Measurements from ENCODE around the gene CBLL1. TPM values are rescaled to one million over a fixed set of nuclear protein-coding genes. Genes with fewer than 3 reads are reported as not detected.

Gene CBLL1
- total and polyA plus RNA-seq, 4 donors, result 8.6 to 23.4 (median 17.1) TPM

- peaks cover 8 to 9% of the 10 kb centered on the region in 2 donors for H3K36me3 ChIP-seq (ENCODE audit: control insufficient read depth in 1 of 2, insufficient read depth in 2 of 2, low read length in 1 of 2)
- H3K27me3 ChIP-seq (ENCODE audit: control insufficient read depth in 1 of 2, insufficient read depth in 2 of 2, low read length in 1 of 2), result no peaks in the 10 kb centered on the region
- H3K4me1 ChIP-seq (ENCODE audit: control insufficient read depth in 1 of 2, insufficient read depth in 2 of 2, low read length in 2 of 2), result no peaks in the 10 kb centered on the region
- no peaks in the 10 kb centered on the region for H3K9me3 ChIP-seq (ENCODE audit: control insufficient read depth, low read length)
- intact Hi-C loops (cut with DNase I), result no loop called here
- WGBS, 2 donors, result 100% methylated on average over 1 of the region's 1 CpG
- ATAC-seq (ENCODE audit: low FRiP score) (no peak), DNase-seq (no peak)
- H3K27ac ChIP-seq (ENCODE audit: low read depth in 1 of 2, low read length in 2 of 2), result no peak overlapping the region
- H3K4me3 ChIP-seq (ENCODE audit: low read length in 2 of 2), result no peak overlapping the region
Measured at GRCh38 chr7:107758667-107759066, 14.7 kb downstream of the CBLL1 start.

DNA sequence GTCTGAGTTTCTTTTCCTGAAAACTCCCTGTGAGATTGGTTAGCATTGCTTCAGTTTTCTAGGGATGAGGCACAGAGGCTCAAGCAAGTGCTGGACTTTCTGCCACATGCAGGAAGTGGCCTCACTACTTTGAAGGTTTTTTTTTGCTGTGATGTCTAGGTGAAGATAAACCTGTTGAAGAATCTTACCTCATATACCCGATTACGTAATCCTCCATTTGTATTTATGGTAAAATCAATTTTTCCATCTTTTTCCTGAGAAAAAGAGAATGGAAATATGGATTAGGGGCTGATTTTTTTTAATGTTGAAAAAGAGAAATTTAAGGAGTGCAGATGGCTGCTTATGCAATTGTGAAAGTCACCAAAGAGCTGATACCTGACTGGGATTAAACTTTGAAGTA is 23.4 kb downstream of the CBLL1 start:
- 98 to 99% methylated on average over 2 of the region's 2 CpGs for WGBS, 2 donors
- no peak for DNase-seq
- intact Hi-C loops (cut with DNase I), result no loop called here

DNA sequence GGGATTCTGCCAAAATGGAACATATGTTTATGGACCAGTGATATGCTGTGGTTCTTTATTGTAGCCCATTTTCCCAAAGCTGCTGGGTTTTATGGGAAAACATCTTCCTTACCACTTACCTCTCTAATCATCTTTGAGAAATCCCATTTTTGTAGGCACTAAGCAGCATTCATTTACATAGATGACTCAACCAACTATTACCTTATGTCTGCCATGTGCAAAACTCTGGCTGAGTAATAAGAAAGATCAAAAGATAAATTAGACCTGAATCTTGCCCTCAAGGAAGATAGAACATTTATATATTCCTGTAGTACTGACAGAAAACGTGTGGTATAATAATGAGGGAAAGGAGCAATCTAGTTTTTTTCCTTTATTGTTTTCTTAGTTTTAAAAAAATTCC is 24.3 kb downstream of the CBLL1 start:
- H3K4me1 ChIP-seq (ENCODE audit: control insufficient read depth in 1 of 2, insufficient read depth in 2 of 2, low read length in 2 of 2), result no peaks in the 10 kb centered on the region
- H3K36me3 ChIP-seq (ENCODE audit: control insufficient read depth in 1 of 2, insufficient read depth in 2 of 2, low read length in 1 of 2), result no peaks in the 10 kb centered on the region
- no peaks in the 10 kb centered on the region for H3K9me3 ChIP-seq (ENCODE audit: control insufficient read depth, low read length)
- H3K27ac ChIP-seq (ENCODE audit: low read depth in 1 of 2, low read length in 2 of 2), result no peak overlapping the region
- DNase-seq (no peak), ATAC-seq (ENCODE audit: low FRiP score) (no peak)
- no peak overlapping the region for H3K4me3 ChIP-seq (ENCODE audit: low read length in 2 of 2)
- 69 to 70% methylated on average over 1 of the region's 1 CpG for WGBS, 2 donors
- intact Hi-C loops (cut with DNase I), result no loop called here
- H3K27me3 ChIP-seq (ENCODE audit: control insufficient read depth in 1 of 2, insufficient read depth in 2 of 2, low read length in 1 of 2), result no peaks in the 10 kb centered on the region

More for the DNA sequence above, 23.4 kb downstream of the CBLL1 start:
- no peaks in the 10 kb centered on the region for H3K4me1 ChIP-seq (ENCODE audit: control insufficient read depth in 1 of 2, insufficient read depth in 2 of 2, low read length in 2 of 2)
- H3K4me3 ChIP-seq (ENCODE audit: low read length in 2 of 2), result no peak overlapping the region
- H3K9me3 ChIP-seq (ENCODE audit: control insufficient read depth, low read length), result no peaks in the 10 kb centered on the region
- H3K27me3 ChIP-seq (ENCODE audit: control insufficient read depth in 1 of 2, insufficient read depth in 2 of 2, low read length in 1 of 2), result no peaks in the 10 kb centered on the region
- no peak for ATAC-seq (ENCODE audit: low FRiP score)
- no peaks in the 10 kb centered on the region for H3K36me3 ChIP-seq (ENCODE audit: control insufficient read depth in 1 of 2, insufficient read depth in 2 of 2, low read length in 1 of 2)
- H3K27ac ChIP-seq (ENCODE audit: low read depth in 1 of 2, low read length in 2 of 2), result no peak overlapping the region

DNA sequence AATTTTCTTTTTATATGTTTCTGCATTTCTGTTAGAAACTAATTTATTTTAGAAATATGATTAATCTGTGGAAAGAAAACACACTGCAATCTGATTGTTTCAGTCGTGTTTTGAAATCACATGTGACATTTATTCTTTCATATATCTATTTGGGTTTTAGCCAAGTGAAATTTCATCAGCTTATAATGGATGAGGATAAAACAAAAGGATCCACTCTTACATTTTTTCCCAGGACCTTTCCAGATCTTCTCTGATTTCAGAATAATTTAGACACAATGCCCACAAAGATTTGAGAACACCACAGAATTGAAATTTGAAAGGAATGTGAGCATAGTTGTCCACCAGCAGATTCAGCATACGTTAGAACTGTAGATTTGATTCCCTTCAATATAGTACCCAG is 29.1 kb downstream of the CBLL1 start:
- Histone ChIP-seq H3K27me3 (ENCODE audit: control insufficient read depth in 1 of 2, insufficient read depth in 2 of 2, low read length in 1 of 2) (no peaks in the 10 kb centered on the region), H3K36me3 (ENCODE audit: control insufficient read depth in 1 of 2, insufficient read depth in 2 of 2, low read length in 1 of 2) (no peaks in the 10 kb centered on the region), H3K4me1 (ENCODE audit: control insufficient read depth in 1 of 2, insufficient read depth in 2 of 2, low read length in 2 of 2) (no peaks in the 10 kb centered on the region), H3K9me3 (ENCODE audit: control insufficient read depth, low read length) (no peaks in the 10 kb centered on the region), H3K4me3 (ENCODE audit: low read length in 2 of 2) (no peak overlapping the region), H3K27ac (ENCODE audit: low read depth in 1 of 2, low read length in 2 of 2) (no peak overlapping the region)
- intact Hi-C loops (cut with DNase I), result no loop called here
- DNase-seq (no peak), ATAC-seq (ENCODE audit: low FRiP score) (no peak)
- 30 to 33% methylated on average over 2 of the region's 2 CpGs for WGBS, 2 donors

DNA sequence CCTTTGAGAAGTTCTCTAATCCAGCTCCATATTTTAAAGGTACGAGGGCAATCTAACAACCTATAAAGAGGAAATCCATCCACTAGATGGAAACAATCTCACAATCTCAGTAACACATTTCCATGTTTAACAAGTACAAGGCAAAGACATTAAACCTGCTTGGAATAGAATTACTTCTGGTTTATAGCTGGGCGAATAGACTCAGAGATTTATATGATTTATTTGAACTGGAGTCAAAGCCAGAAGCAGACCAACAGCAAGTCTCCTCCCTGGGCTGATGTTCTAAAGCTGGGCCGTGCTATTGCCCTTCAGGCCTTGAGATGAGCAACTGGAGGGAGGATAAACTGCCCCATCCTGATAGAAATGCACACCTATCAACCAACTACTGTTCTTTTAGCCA is 33.8 kb downstream of the CBLL1 start:
- no peak for DNase-seq
- 85% methylated on average over 3 of the region's 3 CpGs for WGBS, 2 donors
- no peak for ATAC-seq (ENCODE audit: low FRiP score)
- no peaks in the 10 kb centered on the region for H3K27me3 ChIP-seq (ENCODE audit: control insufficient read depth in 1 of 2, insufficient read depth in 2 of 2, low read length in 1 of 2)
- H3K9me3 ChIP-seq (ENCODE audit: control insufficient read depth, low read length), result no peaks in the 10 kb centered on the region
- H3K36me3 ChIP-seq (ENCODE audit: control insufficient read depth in 1 of 2, insufficient read depth in 2 of 2, low read length in 1 of 2), result no peaks in the 10 kb centered on the region
- no peak overlapping the region for H3K4me3 ChIP-seq (ENCODE audit: low read length in 2 of 2)
- H3K4me1 ChIP-seq (ENCODE audit: control insufficient read depth in 1 of 2, insufficient read depth in 2 of 2, low read length in 2 of 2), result no peaks in the 10 kb centered on the region
- intact Hi-C loops (cut with DNase I), result no loop called here
- H3K27ac ChIP-seq (ENCODE audit: low read depth in 1 of 2, low read length in 2 of 2), result no peak overlapping the region

DNA sequence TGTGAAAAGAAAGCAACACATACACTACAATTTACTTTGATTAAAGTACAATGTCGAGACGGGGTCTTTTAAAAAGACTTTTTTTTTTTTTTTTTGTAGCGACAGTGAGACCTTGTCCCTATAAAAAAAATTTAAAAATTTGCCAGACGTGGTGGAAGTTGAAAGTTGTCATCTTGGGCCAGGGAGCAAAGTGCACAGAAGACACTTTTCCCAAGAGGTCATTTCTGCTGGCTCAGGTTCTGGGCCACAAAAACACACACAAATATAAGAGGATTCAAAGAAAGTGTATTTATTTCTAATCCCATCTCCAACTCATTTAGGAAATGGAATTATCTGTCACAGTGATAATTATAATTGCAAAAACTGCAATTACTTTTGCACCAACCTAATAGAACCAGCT is 34.3 kb downstream of the CBLL1 start:
- 81 to 90% methylated on average over 4 of the region's 4 CpGs for WGBS, 2 donors
- ATAC-seq (ENCODE audit: low FRiP score) (no peak), DNase-seq (no peak)
- Histone ChIP-seq H3K27me3 (ENCODE audit: control insufficient read depth in 1 of 2, insufficient read depth in 2 of 2, low read length in 1 of 2) (no peaks in the 10 kb centered on the region), H3K4me1 (ENCODE audit: control insufficient read depth in 1 of 2, insufficient read depth in 2 of 2, low read length in 2 of 2) (no peaks in the 10 kb centered on the region), H3K27ac (ENCODE audit: low read depth in 1 of 2, low read length in 2 of 2) (no peak overlapping the region), H3K4me3 (ENCODE audit: low read length in 2 of 2) (no peak overlapping the region), H3K9me3 (ENCODE audit: control insufficient read depth, low read length) (no peaks in the 10 kb centered on the region), H3K36me3 (ENCODE audit: control insufficient read depth in 1 of 2, insufficient read depth in 2 of 2, low read length in 1 of 2) (no peaks in the 10 kb centered on the region)
- intact Hi-C loops (cut with DNase I), result no loop called here

- no peak overlapping the region for H3K27ac ChIP-seq (ENCODE audit: low read depth in 1 of 2, low read length in 2 of 2)
- DNase-seq (no peak), ATAC-seq (ENCODE audit: low FRiP score) (no peak)
- H3K4me1 ChIP-seq (ENCODE audit: control insufficient read depth in 1 of 2, insufficient read depth in 2 of 2, low read length in 2 of 2), result no peaks in the 10 kb centered on the region
- H3K27me3 ChIP-seq (ENCODE audit: control insufficient read depth in 1 of 2, insufficient read depth in 2 of 2, low read length in 1 of 2), result no peaks in the 10 kb centered on the region
- H3K4me3 ChIP-seq (ENCODE audit: low read length in 2 of 2), result no peak overlapping the region
- H3K9me3 ChIP-seq (ENCODE audit: control insufficient read depth, low read length), result no peaks in the 10 kb centered on the region
- 82 to 91% methylated on average over 6 of the region's 6 CpGs for WGBS, 2 donors
- no peaks in the 10 kb centered on the region for H3K36me3 ChIP-seq (ENCODE audit: control insufficient read depth in 1 of 2, insufficient read depth in 2 of 2, low read length in 1 of 2)
- intact Hi-C loops (cut with DNase I), result no loop called here
Measured at GRCh38 chr7:107779647-107780099, 35.7 kb downstream of the CBLL1 start.

- peaks cover 0 to 2% of the 10 kb centered on the region in 2 donors for H3K27me3 ChIP-seq (ENCODE audit: control insufficient read depth in 1 of 2, insufficient read depth in 2 of 2, low read length in 1 of 2)
- H3K4me3 ChIP-seq (ENCODE audit: low read length in 2 of 2), result no peak overlapping the region
- no peaks in the 10 kb centered on the region for H3K4me1 ChIP-seq (ENCODE audit: control insufficient read depth in 1 of 2, insufficient read depth in 2 of 2, low read length in 2 of 2)
- DNase-seq, result no peak
- ATAC-seq (ENCODE audit: low FRiP score), result no peak
- H3K9me3 ChIP-seq (ENCODE audit: control insufficient read depth, low read length), result no peaks in the 10 kb centered on the region
- intact Hi-C loops (cut with DNase I), result no loop called here
- no peaks in the 10 kb centered on the region for H3K36me3 ChIP-seq (ENCODE audit: control insufficient read depth in 1 of 2, insufficient read depth in 2 of 2, low read length in 1 of 2)
- WGBS, 2 donors, result 56 to 62% methylated on average over 3 of the region's 3 CpGs
- no peak overlapping the region for H3K27ac ChIP-seq (ENCODE audit: low read depth in 1 of 2, low read length in 2 of 2)
Measured at GRCh38 chr7:107782374-107782773, 38.4 kb downstream of the CBLL1 start.

- no peak overlapping the region for H3K4me3 ChIP-seq (ENCODE audit: low read length in 2 of 2)
- no peaks in the 10 kb centered on the region for H3K36me3 ChIP-seq (ENCODE audit: control insufficient read depth in 1 of 2, insufficient read depth in 2 of 2, low read length in 1 of 2)
- DNase-seq (no peak), ATAC-seq (ENCODE audit: low FRiP score) (no peak)
- intact Hi-C loops (cut with DNase I), result no loop called here
- H3K27me3 ChIP-seq (ENCODE audit: control insufficient read depth in 1 of 2, insufficient read depth in 2 of 2, low read length in 1 of 2), result peaks cover 0 to 2% of the 10 kb centered on the region in 2 donors
- H3K9me3 ChIP-seq (ENCODE audit: control insufficient read depth, low read length), result no peaks in the 10 kb centered on the region
- WGBS, 2 donors, result 81 to 89% methylated on average over 1 of the region's 1 CpG
- no peaks in the 10 kb centered on the region for H3K4me1 ChIP-seq (ENCODE audit: control insufficient read depth in 1 of 2, insufficient read depth in 2 of 2, low read length in 2 of 2)
- no peak overlapping the region for H3K27ac ChIP-seq (ENCODE audit: low read depth in 1 of 2, low read length in 2 of 2)
Measured at GRCh38 chr7:107783648-107784047, 39.7 kb downstream of the CBLL1 start.
